ENCODE measurements around the gene GPATCH1.

- TF ChIP-seq POLR2A (IDR thresholded peaks at IDR 0.05; ENCODE audit: low read length), result peak; percentile 89
- no peak for TF ChIP-seq GATA1 (IDR thresholded peaks at IDR 0.05; ENCODE audit: low read depth, low read length)
Observed at GRCh38 chr19:33176670-33177416, 95.9 kb downstream of the GPATCH1 start.

Data from erythroblast (primary cell).